H1 (cell line): ENCODE results near the gene ARHGAP10. TPM values are rescaled to one million over a fixed set of nuclear protein-coding genes. Genes with fewer than 3 reads are reported as not detected.
A peak's percentile ranks its signal among the peaks of the same experiment; 100 is the strongest.

ENCODE experiments used
- CTCF ChIA-PET: fragments of 300-600 bp; sonication (Branson Sonifier 250); formaldehyde crosslinking; loops from one replicate; lab custom pipeline; 2021; ENCODE audit not compliant: partially characterized antibody; lab: Charles Lee
- POLR2A ChIA-PET: fragments of 300-600 bp; sonication (Branson Sonifier 250); formaldehyde crosslinking; loops from one replicate; lab custom pipeline; 2021; ENCODE audit warnings: inconsistent platforms; ENCODE audit not compliant: partially characterized antibody; lab: Charles Lee
- DNase-seq, 2 experiments: peaks; one replicate each; pipeline versions ENCODE4 v3.0.0 to v3.0.0-alpha.2; 2010 to 2022; ENCODE audit warnings: low spot score in 2 of 2, low read depth in 1 of 2, mixed read lengths in 1 of 2
- FAIRE-seq: peaks from 2 replicates; lab custom pipeline; 2011; peaks lifted over from hg19 to GRCh38; lab: Jason Lieb, UNC
- H2AFZ ChIP-seq: 2 replicates; pipeline ENCODE4 v1.8.1; 2012; ENCODE audit warnings: low read length, inconsistent platforms
- H2AK5ac ChIP-seq: 2 replicates; pipeline ENCODE4 v1.6.1; 2013; ENCODE audit warnings: low read depth, low read length
- H2BK120ac ChIP-seq: replicated peaks from 2 replicates; pipeline ENCODE3; 2013; ENCODE audit warnings: low read depth, low read length, inconsistent platforms
- H2BK12ac ChIP-seq: 2 replicates; pipeline ENCODE4 v1.6.1; 2013; ENCODE audit warnings: low read depth, low read length
- H2BK15ac ChIP-seq: 2 replicates; pipeline ENCODE4 v1.6.1; 2013; ENCODE audit warnings: low read length
- H2BK20ac ChIP-seq: 2 replicates; pipeline ENCODE4 v1.6.1; 2013; ENCODE audit warnings: low read length
- H2BK5ac ChIP-seq: 2 replicates; pipeline ENCODE4 v1.6.1; 2013; ENCODE audit warnings: low read depth, low read length
- H3K14ac ChIP-seq: 2 replicates; pipeline ENCODE4 v1.6.1; 2013; ENCODE audit warnings: inconsistent platforms; ENCODE audit not compliant: insufficient read length
- H3K18ac ChIP-seq: 2 replicates; pipeline ENCODE4 v1.6.1; 2013; ENCODE audit warnings: low read length; ENCODE audit errors: extremely low read depth
- H3K23ac ChIP-seq: 2 replicates; pipeline ENCODE4 v1.6.1; 2013; ENCODE audit warnings: inconsistent platforms; ENCODE audit not compliant: insufficient read length
- H3K23me2 ChIP-seq: 2 replicates; pipeline ENCODE4 v1.6.1; 2013; ENCODE audit warnings: low read depth, low read length
- H3K27ac ChIP-seq: 2 replicates; pipeline ENCODE4 v1.6.1; 2011; ENCODE audit warnings: low read depth, low read length, inconsistent platforms
- H3K27me3 ChIP-seq, 4 experiments: replicated peaks in 1 of 4; 1 replicate in 1 of 4; 2 replicates in 3 of 4; pipeline versions ENCODE4 v1.6.1 to v1.8.1; 2011 to 2013; ENCODE audit warnings: low read length in 3 of 4, mild to moderate bottlenecking in 3 of 4, inconsistent platforms in 2 of 4, mixed read lengths in 2 of 4, moderate library complexity in 1 of 4; ENCODE audit not compliant: control insufficient read depth in 3 of 4, insufficient read depth in 3 of 4; ENCODE audit errors: extremely low read depth in 1 of 4
- H3K36me3 ChIP-seq, 4 experiments: 2 replicates each; pipeline versions ENCODE4 v1.6.1 to v1.8.1; 2011 to 2013; ENCODE audit warnings: mild to moderate bottlenecking in 4 of 4, low read length in 3 of 4, moderate library complexity in 2 of 4, control low read depth in 1 of 4, inconsistent platforms in 1 of 4; ENCODE audit not compliant: insufficient read depth in 4 of 4, control insufficient read depth in 2 of 4
- H3K4ac ChIP-seq: replicated peaks from 2 replicates; pipeline ENCODE3; 2013; ENCODE audit warnings: low read length, low read depth, mixed read lengths, inconsistent platforms; ENCODE audit not compliant: insufficient read length
- H3K4me1 ChIP-seq, 4 experiments: replicated peaks in 1 of 4; 1 replicate in 1 of 4; 2 replicates in 3 of 4; pipeline versions ENCODE4 v1.6.1 to v1.8.1; 2011 to 2013; ENCODE audit warnings: low read length in 3 of 4, inconsistent platforms in 2 of 4, mixed read lengths in 1 of 4; ENCODE audit not compliant: insufficient read depth in 4 of 4, control insufficient read depth in 3 of 4
- H3K4me2 ChIP-seq, 2 experiments: 2 replicates each; pipeline versions ENCODE4 v1.6.1 to v1.8.1; 2011 to 2013; ENCODE audit warnings: low read depth in 2 of 2, low read length in 2 of 2, control low read depth in 1 of 2, inconsistent platforms in 1 of 2, mild to moderate bottlenecking in 1 of 2; ENCODE audit not compliant: insufficient read depth in 1 of 2
- H3K4me3 ChIP-seq, 4 experiments: fragments of 200-600, 300-600 bp in 1 of 4; sonication (generic), shearing (Covaris generic), sonication (Bioruptor Twin) in 1 of 4; 2 replicates each; pipeline versions ENCODE4 v1.5.1 to v1.8.1; 2011 to 2016; ENCODE audit warnings: low read length in 4 of 4, low read depth in 3 of 4, control low read depth in 2 of 4, inconsistent platforms in 2 of 4, mild to moderate bottlenecking in 2 of 4, mixed read lengths in 1 of 4, moderate library complexity in 1 of 4; ENCODE audit not compliant: insufficient read depth in 2 of 4; ENCODE audit errors: extremely low read depth in 1 of 4
- H3K56ac ChIP-seq: replicated peaks from 2 replicates; pipeline ENCODE3; 2013; ENCODE audit warnings: low read depth, mild to moderate bottlenecking, mixed read lengths, low read length, inconsistent platforms; ENCODE audit not compliant: insufficient read length
- H3K79me1 ChIP-seq: 2 replicates; pipeline ENCODE4 v1.6.1; 2013; ENCODE audit warnings: low read depth, low read length, control low read depth
- H3K79me2 ChIP-seq, 2 experiments: 2 replicates each; pipeline versions ENCODE4 v1.6.1 to v1.8.1; 2012 to 2013; ENCODE audit warnings: low read length in 2 of 2, mild to moderate bottlenecking in 2 of 2, inconsistent platforms in 1 of 2; ENCODE audit not compliant: insufficient read depth in 2 of 2, control insufficient read depth in 1 of 2
- H3K9ac ChIP-seq, 4 experiments: replicated peaks in 1 of 4; 1 replicate in 1 of 4; 2 replicates in 3 of 4; pipeline versions ENCODE4 v1.6.1 to v1.8.1; 2011 to 2013; ENCODE audit warnings: low read depth in 3 of 4, low read length in 3 of 4, control low read depth in 2 of 4, mild to moderate bottlenecking in 2 of 4, moderate library complexity in 2 of 4, inconsistent platforms in 1 of 4; ENCODE audit errors: extremely low read depth in 1 of 4
- H3K9me3 ChIP-seq, 2 experiments: 2 replicates each; pipeline versions ENCODE4 v1.6.1 to v1.8.1; 2012 to 2013; ENCODE audit warnings: mild to moderate bottlenecking in 2 of 2, moderate library complexity in 2 of 2, control low read depth in 1 of 2, inconsistent platforms in 1 of 2, low read depth in 1 of 2, low read length in 1 of 2, mixed read lengths in 1 of 2; ENCODE audit not compliant: insufficient read depth in 2 of 2
- H4K20me1 ChIP-seq, 2 experiments: replicated peaks in 1 of 2; 2 replicates each; pipeline versions ENCODE3 to v1.8.1; 2011 to 2013; ENCODE audit warnings: inconsistent platforms in 2 of 2, low read length in 2 of 2, mild to moderate bottlenecking in 1 of 2; ENCODE audit not compliant: insufficient read depth in 2 of 2, control insufficient read depth in 1 of 2
- H4K5ac ChIP-seq: 2 replicates; pipeline ENCODE4 v1.6.1; 2013; ENCODE audit warnings: low read length, low read depth, mixed read lengths, inconsistent platforms; ENCODE audit not compliant: insufficient read length
- H4K8ac ChIP-seq: 2 replicates; pipeline ENCODE4 v1.8.0; 2013; ENCODE audit warnings: mild to moderate bottlenecking, moderate library complexity, low read length, inconsistent platforms; ENCODE audit not compliant: insufficient read depth; ENCODE audit errors: extremely low read depth
- H4K91ac ChIP-seq: replicated peaks from 2 replicates; pipeline ENCODE3; 2013; ENCODE audit warnings: low read length, mixed read lengths, inconsistent platforms; ENCODE audit not compliant: insufficient read length
- BACH1 ChIP-seq: IDR thresholded peaks from 2 replicates; pipeline ENCODE4 v1.6.1; 2012; ENCODE audit warnings: low read length, improper control_type of control experiment
- CTBP2 ChIP-seq: IDR thresholded peaks from 2 replicates; pipeline ENCODE4 v1.7.0; 2011; ENCODE audit warnings: borderline replicate concordance, mild to moderate bottlenecking, moderate library complexity, mixed read lengths, low read length; ENCODE audit not compliant: insufficient read depth, insufficient read length
- JUN ChIP-seq: IDR thresholded peaks from 2 replicates; pipeline ENCODE4 v1.6.1; 2011; ENCODE audit warnings: low read depth, mild to moderate bottlenecking, improper control_type of control experiment, low read length
- KDM5A ChIP-seq: fragments of 200-600 bp; IDR thresholded peaks from 2 replicates; pipeline ENCODE4 v1.7.1; 2012; ENCODE audit warnings: mild to moderate bottlenecking, low read length, inconsistent platforms, mixed read lengths
- PHF8 ChIP-seq: fragments of 200-600 bp; sonication (generic); conservative IDR thresholded peaks from 2 replicates; pipeline ENCODE4 v1.7.1; 2012; ENCODE audit warnings: low read depth, mild to moderate bottlenecking, inconsistent platforms, low read length, moderate library complexity
- POU5F1 ChIP-seq: IDR thresholded peaks from 2 replicates; pipeline ENCODE4 v1.6.1; 2011; ENCODE audit warnings: low read depth, mild to moderate bottlenecking, low read length, moderate library complexity
- RNF2 ChIP-seq: fragments of 200-900, 300-1000 bp; sonication (generic); IDR thresholded peaks from 2 replicates; pipeline ENCODE4 v1.7.1; 2016; ENCODE audit warnings: borderline replicate concordance, low read depth, mild to moderate bottlenecking, antibody characterized with exemption, low read length; ENCODE audit not compliant: poor library complexity, severe bottlenecking; ENCODE audit errors: missing control alignments
- SAP30 ChIP-seq: fragments of 300-600 bp; sonication (generic); IDR thresholded peaks from 2 replicates; pipeline ENCODE4 v1.7.1; 2012; ENCODE audit warnings: low read length, moderate library complexity, mild to moderate bottlenecking, inconsistent platforms; ENCODE audit not compliant: insufficient read depth, insufficient replicate concordance
- WGBS, 2 experiments: shearing (Covaris generic) in 1 of 2; methylation state at CpG; one replicate each; pipeline versions ENCODE4 v1.1.6 to v1.1.7; 2013 to 2015; ENCODE audit warnings: low lambda C conversion rate in 2 of 2, mixed read lengths in 2 of 2, inconsistent platforms in 1 of 2, low coverage in 1 of 2, missing lambda C conversion rate in 1 of 2; ENCODE audit not compliant: insufficient replicate concordance in 2 of 2, insufficient coverage in 1 of 2, insufficient read length in 1 of 2; ENCODE audit errors: extremely low coverage in 1 of 2, missing lambda C conversion rate in 1 of 2; 5-methylcytosine and 5-hydroxymethylcytosine counted together
- polyA plus RNA-seq, 7 experiments: library from polyadenylated mRNA; depleted of rRNA in 3 of 7; stranded (reverse) in 5 of 7; unstranded in 2 of 7; fragments of >200 nt in 5 of 7; fragments of 200-250 nt in 2 of 7; gene quantifications; 1 replicate in 5 of 7; 2 replicates in 1 of 7; 4 replicates in 1 of 7; pipeline versions ENCODE4 v1.2.1 to v1.2.3, GENCODE V29; 2011 to 2013; ENCODE audit warnings: missing spikeins in 2 of 7, mixed read lengths in 2 of 7
- total RNA-seq: library from RNA; stranded (reverse); fragmentation: NEBNext Ultra II Directional; extraction: Animal tissue kit (Norgen Biotek cat#: 25700); gene quantifications from 2 replicates; pipeline ENCODE4 v1.2.1, GENCODE V29; 2021
- TF ChIP-seq, protein P1 (sequence below): IDR thresholded peaks from 2 replicates; pipeline ENCODE4 v1.6.1; 2012; ENCODE audit warnings: inconsistent platforms

ARHGAP10 gene
- total and polyA plus RNA-seq, 2 of the 8 experiments (the other 6 are each of a cell fraction or from before 2014, with no cell fraction given): 3.7 to 6.1 TPM

DNA sequence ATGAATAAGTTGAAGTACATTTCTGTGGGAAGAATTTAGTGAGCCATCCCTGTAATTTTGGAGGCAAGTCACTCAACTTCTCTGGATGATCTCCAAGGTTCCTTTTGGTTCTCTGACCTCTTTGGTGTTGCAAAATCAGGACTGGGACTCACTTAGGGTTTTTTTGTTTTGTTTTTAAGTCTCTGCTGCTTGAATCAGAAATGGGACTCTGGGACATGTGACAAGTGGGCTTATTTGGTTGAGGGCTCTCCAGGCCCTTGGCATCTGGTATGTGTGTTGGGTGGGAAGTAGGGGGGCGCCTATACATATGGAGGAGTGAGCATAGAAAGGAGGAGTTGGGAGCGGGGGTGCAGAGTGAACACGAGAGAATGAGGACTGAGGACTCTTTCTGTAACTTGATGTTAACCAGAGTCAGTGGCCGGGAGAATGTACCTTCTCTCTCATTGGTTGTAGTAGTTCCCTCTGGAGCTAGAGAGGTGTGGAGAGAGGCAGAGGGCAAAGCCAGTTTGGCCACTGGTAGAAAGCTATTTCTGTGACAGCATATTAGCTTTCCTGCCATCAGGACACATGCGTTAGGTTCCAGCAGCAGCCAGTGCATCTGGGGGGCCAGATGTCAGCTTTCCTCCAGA, 1.9 kb downstream of the ARHGAP10 start:
- DNase-seq (no peak), FAIRE-seq (no peak)
- no peak overlapping the region for H4K5ac ChIP-seq
- no peak overlapping the region for H3K27ac ChIP-seq
- no peak overlapping the region for H3K18ac ChIP-seq
- H4K20me1 ChIP-seq: no peaks in the 10 kb centered on the region
- H3K27me3 ChIP-seq: peaks cover 3 to 37% (median 24%) of the 10 kb centered on the region in 4 experiments
- H2BK120ac ChIP-seq: no peak overlapping the region
- H3K36me3 ChIP-seq: no peaks in the 10 kb centered on the region
- ChIA-PET CTCF (interaction anchor here (0.7 to 1.1 kb wide), 5 partner anchors 12 to 133 kb away, joined by 3 read pairs; no protein-coding TSS in a partner anchor), POLR2A (interaction anchor here (1.2 kb wide), 1 partner anchor 55 kb away, joined by 3 read pairs; no protein-coding TSS in a partner anchor)
- 0 out of 4 replicates have a peak, but pooled peaks cover 0 to 2% of the 10 kb centered on the region in 2 experiments for H3K79me2 ChIP-seq
- H4K8ac ChIP-seq: no peak overlapping the region
- H3K9ac ChIP-seq: no peak overlapping the region
- H3K9me3 ChIP-seq: no peaks in the 10 kb centered on the region
- H2BK20ac ChIP-seq: no peak overlapping the region
- H3K4me3 ChIP-seq: peak overlapping the region in 1 of 4 experiments; percentile 97; a peak in 1 of 8 replicates
- H4K91ac ChIP-seq: no peak overlapping the region
- H3K56ac ChIP-seq: no peak overlapping the region
- no peak overlapping the region for H3K14ac ChIP-seq
- no peak overlapping the region for H3K23ac ChIP-seq
- WGBS, 2 experiments: 53% methylated on average over 5 of the region's 5 CpGs; no CpG with 5 or more reads in 1 of the 2 experiments
- no peak overlapping the region for H2BK5ac ChIP-seq
- peak overlapping the region; percentile 74; the same call in 1 of the 2 replicates for H2BK15ac ChIP-seq
- no peak overlapping the region for H2AK5ac ChIP-seq
- no peak overlapping the region for H2BK12ac ChIP-seq
- no peak overlapping the region for H3K4ac ChIP-seq
- H3K4me1 ChIP-seq: peaks cover 3 to 18% (median 12%) of the 10 kb centered on the region in 4 experiments; a peak in 6 of 7 replicates
- peaks cover 10% of the 10 kb centered on the region; the same call in 1 of the 2 replicates for H3K23me2 ChIP-seq
- TF ChIP-seq JUN (no peak), PHF8 (no peak), KDM5A (no peak), CTBP2 (no peak), RNF2 (no peak), BACH1 (no peak), POU5F1 (no peak), SAP30 (no peak)
- TF ChIP-seq, protein P1, sequence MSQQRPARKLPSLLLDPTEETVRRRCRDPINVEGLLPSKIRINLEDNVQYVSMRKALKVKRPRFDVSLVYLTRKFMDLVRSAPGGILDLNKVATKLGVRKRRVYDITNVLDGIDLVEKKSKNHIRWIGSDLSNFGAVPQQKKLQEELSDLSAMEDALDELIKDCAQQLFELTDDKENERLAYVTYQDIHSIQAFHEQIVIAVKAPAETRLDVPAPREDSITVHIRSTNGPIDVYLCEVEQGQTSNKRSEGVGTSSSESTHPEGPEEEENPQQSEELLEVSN: no peak
- TF ChIP-seq, all 59 proteins: peak for 0
- no peak overlapping the region for H2AFZ ChIP-seq
- peak overlapping the region in 1 of 2 experiments; percentile 72; a peak in 2 of 4 replicates for H3K4me2 ChIP-seq
- H3K79me1 ChIP-seq: no peaks in the 10 kb centered on the region
